NCI-H2227 (cell line): ENCODE results near the gene SESN2.
A peak's percentile ranks its signal among the peaks of the same experiment; 100 is the strongest.
"Not testable (repeated sequence)": the region's sequence is repeated elsewhere in the genome, so short reads cannot be mapped to it uniquely, and the experiment has no call there.

Experiments
- DNase-seq: peaks from one replicate; lab custom pipeline; 2025; ENCODE audit not compliant: unreplicated experiment; lab: John Stamatoyannopoulos, UW

Gene SESN2

DNA sequence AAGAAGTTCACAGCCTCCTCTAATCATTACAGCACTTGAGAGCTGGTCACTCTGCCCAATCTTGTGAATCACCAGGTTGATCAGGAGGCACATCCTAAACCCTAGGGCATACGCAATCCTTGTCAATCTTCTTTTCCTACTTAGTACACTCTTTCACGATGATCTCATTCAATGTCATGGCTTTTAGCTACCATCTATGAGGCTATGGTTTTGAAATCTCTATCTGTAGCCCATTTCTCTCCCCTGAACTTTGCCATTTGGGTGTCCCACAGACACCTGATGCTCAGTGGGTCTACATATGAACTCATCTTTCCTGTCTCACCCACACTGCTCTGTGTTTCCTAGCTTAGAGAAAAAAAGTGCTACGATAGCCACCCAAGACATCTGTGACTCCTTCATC is 67.7 kb downstream of the SESN2 start:
- DNase-seq = no peak

DNA sequence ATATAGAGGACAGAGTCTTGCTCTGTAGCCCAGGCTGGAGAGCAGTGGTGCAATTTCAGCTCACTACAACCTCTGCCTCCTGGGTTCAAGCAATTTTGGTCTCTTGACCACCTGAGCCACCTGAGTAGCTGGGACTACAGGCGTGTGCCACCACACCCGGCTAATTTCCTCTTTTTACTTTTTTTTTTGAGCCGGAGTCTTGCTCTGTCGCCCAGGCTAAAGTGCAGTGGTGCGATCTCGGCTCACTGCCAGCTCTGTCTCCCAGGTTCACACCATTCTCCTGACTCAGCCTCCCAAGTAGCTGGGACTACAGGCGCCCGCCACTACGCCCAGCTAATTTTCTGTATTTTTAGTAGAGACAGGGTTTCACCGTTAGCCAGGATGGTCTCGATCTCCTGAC is 68.1 kb downstream of the SESN2 start:
- DNase-seq = not testable (repeated sequence)

DNA sequence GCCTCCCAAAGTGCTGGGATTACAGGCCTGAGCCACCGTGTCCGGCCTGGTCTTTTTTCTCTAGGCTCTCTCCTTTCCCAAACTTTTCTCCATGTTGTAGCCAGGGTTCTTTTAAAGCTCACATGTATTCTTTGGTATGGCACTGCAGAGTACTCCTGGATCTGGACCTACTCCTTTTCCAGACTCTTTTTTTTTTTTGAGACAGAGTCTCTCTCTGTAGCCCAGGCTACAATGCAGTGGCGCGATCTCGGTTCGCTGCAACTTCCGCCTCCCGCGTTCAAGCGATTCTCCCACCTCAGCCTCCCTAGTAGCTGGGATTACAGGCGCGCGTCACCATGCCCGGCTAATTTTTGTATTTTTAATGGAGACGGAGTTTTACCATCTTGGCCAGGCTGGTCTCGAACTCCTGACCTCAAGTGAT is 68.9 kb downstream of the SESN2 start:
- DNase-seq = no peak

DNA sequence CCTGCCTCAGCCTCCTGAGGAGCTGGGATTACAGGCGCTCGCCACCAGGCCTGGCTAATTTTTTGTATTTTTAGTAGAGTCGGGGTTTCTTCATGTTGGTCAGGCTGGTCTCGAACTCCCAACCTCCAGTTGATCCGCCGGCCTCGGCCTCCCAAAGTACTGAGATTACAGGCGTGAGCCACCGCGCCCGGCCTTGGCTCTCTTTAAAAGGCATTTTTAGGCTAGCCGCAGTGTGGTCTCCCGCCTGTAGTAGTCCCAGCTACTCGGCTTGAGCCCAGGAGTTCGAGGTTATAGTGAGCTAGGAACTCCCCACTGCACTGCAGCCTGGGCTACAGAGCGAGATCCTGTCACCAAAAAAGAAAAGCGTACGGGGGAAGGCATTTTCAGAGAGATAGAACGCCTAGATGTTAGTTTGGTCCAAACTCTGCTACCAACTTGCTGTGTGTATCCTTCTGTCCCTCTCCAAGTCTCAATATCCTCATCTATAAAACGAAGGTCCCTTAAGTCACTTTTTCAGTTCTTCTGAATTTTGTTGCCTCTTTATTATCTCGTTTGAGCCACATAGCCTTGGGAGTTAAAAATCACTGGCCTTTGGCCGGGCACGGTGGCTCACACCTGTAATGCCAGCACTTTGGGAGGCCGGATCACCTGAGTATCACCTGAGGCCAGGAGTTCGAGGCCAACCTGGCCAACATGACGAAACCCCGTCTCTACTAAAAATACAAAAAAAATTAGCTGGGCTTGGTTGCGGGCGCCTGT is 70.3 kb downstream of the SESN2 start:
- DNase-seq = peak; percentile 38
